Measurements from ENCODE around the gene THBD.

GRCh38 chr20:23094213-23094896, 44.9 kb upstream of the THBD start:
- TF ChIP-seq POLR2AphosphoS5 (IDR thresholded peaks at IDR 0.05) (no peak), POLR2A (IDR thresholded peaks at IDR 0.05) (no peak), CTCF (IDR thresholded peaks at IDR 0.05) (no peak), EP300 (IDR thresholded peaks at IDR 0.05) (no peak)
